CD4-positive, alpha-beta T cell treated with Interleukin-4 for 4 hours (primary cell): Measurements from ENCODE around the gene LY6G6C.

Experiments
- DNase-seq: peaks from one replicate; pipeline ENCODE4 v3.0.0-alpha.2; 2020

The LY6G6C gene

GRCh38 chr6:31740397-31741223 lies 19.1 kb upstream of the LY6G6C start:
- DNase-seq, result peak; percentile 2

GRCh38 chr6:31739639-31740396 lies 18.3 kb upstream of the LY6G6C start, which contains the start of gene MSH5:
Gene MSH5 (plus strand): TSS chr6:31740005. CDS start chr6:31740467, 462 bp downstream.
- DNase-seq, result peak; percentile 97

- DNase-seq, result peak; percentile 73
Observed at GRCh38 chr6:31737991-31738979, 16.7 kb upstream of the LY6G6C start.

GRCh38 chr6:31737315-31737990 lies 15.9 kb upstream of the LY6G6C start:
- DNase-seq, result no peak

- DNase-seq, result no peak
Observed at GRCh38 chr6:31736768-31737314, 15.3 kb upstream of the LY6G6C start.

GRCh38 chr6:31736021-31736767 lies 14.6 kb upstream of the LY6G6C start, which contains the start of gene CLIC1:
Gene CLIC1 (minus strand): TSS chr6:31736530. CDS start chr6:31736300, 230 bp downstream.
- DNase-seq, result peak; percentile 70

GRCh38 chr6:31734821-31735406 lies 13.4 kb upstream of the LY6G6C start:
- peak; percentile 80 for DNase-seq

- no peak for DNase-seq
Observed at GRCh38 chr6:31734247-31734820, 12.8 kb upstream of the LY6G6C start.

GRCh38 chr6:31733734-31734133 lies 12.2 kb upstream of the LY6G6C start:
- no peak for DNase-seq

- no peak for DNase-seq
Observed at GRCh38 chr6:31732029-31732428, 10.5 kb upstream of the LY6G6C start.

GRCh38 chr6:31730631-31731086 lies 9.1 kb upstream of the LY6G6C start:
- no peak for DNase-seq

GRCh38 chr6:31729979-31730630 lies 8.6 kb upstream of the LY6G6C start:
- peak; percentile 51 for DNase-seq

- peak; percentile 75 for DNase-seq
Observed at GRCh38 chr6:31729515-31729978, 8.0 kb upstream of the LY6G6C start.

GRCh38 chr6:31728767-31729514 lies 7.4 kb upstream of the LY6G6C start, which contains the start of gene DDAH2:
Gene DDAH2 (minus strand): TSS chr6:31729299. CDS start chr6:31729161, 138 bp downstream.
- DNase-seq, result no peak

GRCh38 chr6:31727717-31728671 lies 6.4 kb upstream of the LY6G6C start:
- no peak for DNase-seq

- DNase-seq, result no peak
Observed at GRCh38 chr6:31727034-31727716, 5.6 kb upstream of the LY6G6C start.
